PFSK-1 (cell line): ENCODE results near the gene CEP350. TPM values are rescaled to one million over a fixed set of nuclear protein-coding genes. Genes with fewer than 3 reads are reported as not detected.

Experiments used
- FOXP2 ChIP-seq: optimal IDR thresholded peaks from 2 replicates; pipeline ENCODE3; 2011; ENCODE audit warnings: borderline replicate concordance, control low read depth, inconsistent platforms; ENCODE audit not compliant: insufficient read depth; ENCODE audit errors: extremely low read length, extremely low read depth
- POLR2AphosphoS5 ChIP-seq: IDR thresholded peaks from 2 replicates; pipeline ENCODE4 v1.6.1; 2012; ENCODE audit warnings: low read depth, mild to moderate bottlenecking, control low read depth, low read length, moderate library complexity
- REST ChIP-seq, 2 experiments: IDR thresholded peaks; 2 replicates each; pipeline versions ENCODE4 v1.6.1 to v1.8.0; 2011 to 2012; ENCODE audit warnings: low read depth in 2 of 2, low read length in 2 of 2, control low read depth in 1 of 2, inconsistent platforms in 1 of 2, mild to moderate bottlenecking in 1 of 2, moderate library complexity in 1 of 2; ENCODE audit not compliant: insufficient read depth in 1 of 2
- SIN3A ChIP-seq: IDR thresholded peaks from 2 replicates; pipeline ENCODE4 v1.6.1; 2012; ENCODE audit warnings: mild to moderate bottlenecking, low read length, moderate library complexity, borderline replicate concordance; ENCODE audit not compliant: insufficient read depth
- TAF1 ChIP-seq: IDR thresholded peaks from 2 replicates; pipeline ENCODE4 v1.6.1; 2012; ENCODE audit warnings: low read length, control low read depth, borderline replicate concordance; ENCODE audit not compliant: insufficient read depth
- polyA plus RNA-seq: library from polyadenylated mRNA; unstranded; fragments of >200 nt; gene quantifications from one replicate; pipeline ENCODE4 v1.2.1, GENCODE V29; 2012; ENCODE audit warnings: low read depth, missing spikeins; ENCODE audit not compliant: insufficient read length

Gene CEP350
- polyA plus RNA-seq, result 6.2 TPM

- peak; percentile 73; the same call in 1 of the 2 replicates for TF ChIP-seq SIN3A
- TF ChIP-seq POLR2AphosphoS5, result peak; percentile 93
- TF ChIP-seq REST (IDR thresholded peaks at IDR 0.05; ENCODE audit: insufficient read depth in 1 of 2, low read depth in 2 of 2, low read length in 2 of 2), result peak; percentile 40 to 49
- peak; percentile 96 for TF ChIP-seq TAF1
- peak; percentile 79 for TF ChIP-seq FOXP2
These were observed at the start of gene CEP350 for GRCh38 chr1:179954493-179955286. CEP350 (plus strand) TSS chr1:179954810; CDS start chr1:179986182, 31,372 bp downstream.

GRCh38 chr1:179910934-179911333, 43.7 kb upstream of the CEP350 start:
- TF ChIP-seq REST (IDR thresholded peaks at IDR 0.05; ENCODE audit: insufficient read depth in 1 of 2, low read depth in 2 of 2, low read length in 2 of 2) (no peak), POLR2AphosphoS5 (no peak), SIN3A (no peak), FOXP2 (no peak), TAF1 (no peak)

GRCh38 chr1:179911812-179912211, 42.8 kb upstream of the CEP350 start:
- TF ChIP-seq REST (IDR thresholded peaks at IDR 0.05; ENCODE audit: insufficient read depth in 1 of 2, low read depth in 2 of 2, low read length in 2 of 2) (no peak), POLR2AphosphoS5 (no peak), SIN3A (no peak), FOXP2 (no peak), TAF1 (no peak)

GRCh38 chr1:179917601-179918429, 36.8 kb upstream of the CEP350 start:
- TF ChIP-seq SIN3A (no peak), TAF1 (no peak), FOXP2 (no peak), REST (IDR thresholded peaks at IDR 0.05; ENCODE audit: insufficient read depth in 1 of 2, low read depth in 2 of 2, low read length in 2 of 2) (no peak), POLR2AphosphoS5 (no peak)
